Thyroid gland (tissue), 4 donors: Measurements from ENCODE around the gene KCNIP4. TPM values are rescaled to one million over a fixed set of nuclear protein-coding genes. Genes with fewer than 3 reads are reported as not detected.

Source experiments
- DNase-seq, 2 donors: peaks; one replicate each; pipeline ENCODE4 v3.0.0-alpha.2; 2019
- H3K27ac ChIP-seq, 3 donors: fragments of 200-600 bp; sonication (generic); 1 replicate in 2 of 3; 2 replicates in 1 of 3; pipeline ENCODE4 v1.5.1; 2016 to 2019; ENCODE audit warnings: mild to moderate bottlenecking in 1 of 3, moderate library complexity in 1 of 3
- H3K27me3 ChIP-seq: fragments of 200-600 bp; sonication (generic); one replicate; pipeline ENCODE4 v1.5.1; 2019
- H3K36me3 ChIP-seq, 2 donors: fragments of 200-600 bp; sonication (generic); one replicate each; pipeline ENCODE4 v1.5.1; 2016 to 2019
- H3K4me1 ChIP-seq, 2 donors: fragments of 200-600 bp; sonication (generic); one replicate each; pipeline ENCODE4 v1.5.1; 2017 to 2019
- H3K4me3 ChIP-seq, 3 donors: fragments of 200-600 bp; sonication (generic); replicated peaks in 1 of 3; 1 replicate in 2 of 3; 2 replicates in 1 of 3; pipeline ENCODE4 v1.5.1; 2016; ENCODE audit warnings: mild to moderate bottlenecking in 1 of 3
- H3K9me3 ChIP-seq: fragments of 200-600 bp; sonication (generic); one replicate; pipeline ENCODE4 v1.5.1; 2017
- CTCF ChIP-seq, 6 experiments: fragments of 200-600 bp in 3 of 6; fragments of 450-650 bp in 3 of 6; sonication (generic) in 3 of 6; IDR thresholded peaks; one replicate each; pipeline ENCODE4 v1.5.1; 2016 to 2019; ENCODE audit warnings: antibody characterized with exemption in 6 of 6, mild to moderate bottlenecking in 2 of 6, inconsistent platforms in 1 of 6, moderate library complexity in 1 of 6
- POLR2A ChIP-seq, 2 donors: fragments of 450-650 bp; IDR thresholded peaks; one replicate each; pipeline ENCODE4 v1.6.1; 2017; ENCODE audit warnings: antibody characterized with exemption in 2 of 2, mild to moderate bottlenecking in 2 of 2, moderate library complexity in 1 of 2
- WGBS, 2 donors: methylation state at CpG; one replicate each; pipeline ENCODE4 v1.1.5; 2017; 5-methylcytosine and 5-hydroxymethylcytosine counted together
- intact Hi-C: fragments of 100-400 bp; cut with DNase I; formaldehyde crosslinking; loops from one replicate; pipeline ENCODE4 v1.15.1; 2023
- microRNA-seq: library from miRNA; unstranded; fragments of <30 nt; microRNA quantifications from one replicate; pipeline ENCODE4, GENCODE V29; 2016
- total RNA-seq, 4 donors: library from RNA; depleted of rRNA; stranded (reverse); fragments of >200 nt; gene quantifications; one replicate each; pipeline ENCODE4 v1.2.3, GENCODE V29; 2016

The KCNIP4 gene
- total RNA-seq, 4 donors from 2014 or later = 2.0 to 6.6 (median 4.4) TPM

DNA sequence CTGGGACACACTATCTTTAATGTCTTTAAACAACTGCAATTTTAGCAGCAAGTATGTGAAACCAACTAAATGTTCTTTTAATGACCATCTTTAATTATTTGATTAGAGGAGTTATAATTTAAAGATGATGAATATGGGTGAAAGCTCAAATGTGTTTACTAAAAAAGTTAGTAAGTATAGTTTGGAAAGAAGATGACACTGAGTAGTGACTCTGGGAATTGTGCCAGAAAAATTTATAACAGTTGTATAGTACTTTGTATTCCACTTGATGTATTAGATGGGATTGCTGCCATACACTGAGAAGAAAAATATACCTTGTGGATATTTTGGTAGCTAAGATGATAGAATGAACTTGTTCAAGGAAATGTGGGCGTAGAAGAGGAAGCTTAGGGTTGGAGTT is 1267.8 kb downstream of the KCNIP4 start:
- 73 to 76% methylated on average over 1 of the region's 1 CpG for WGBS, 2 donors
- intact Hi-C loops = loop anchor here (10.0 kb wide), 1 partner anchor 256 kb away; no protein-coding TSS in a partner anchor

GRCh38 chr4:20679951-20680350 is 1268.6 kb downstream of the KCNIP4 start:
- no peak for DNase-seq
- no peaks in the 10 kb centered on the region for H3K4me1 ChIP-seq
- intact Hi-C loops = loop anchor here (10.0 kb wide), 1 partner anchor 255 kb away; no protein-coding TSS in a partner anchor
- no peaks in the 10 kb centered on the region for H3K36me3 ChIP-seq
- TF ChIP-seq POLR2A (IDR thresholded peaks at IDR 0.05) (no peak), CTCF (IDR thresholded peaks at IDR 0.05) (no peak)
- 70 to 79% methylated on average over 1 of the region's 1 CpG for WGBS, 2 donors
- H3K27ac ChIP-seq = no peak overlapping the region
- H3K4me3 ChIP-seq = no peak overlapping the region
- no peaks in the 10 kb centered on the region for H3K9me3 ChIP-seq
- H3K27me3 ChIP-seq = no peaks in the 10 kb centered on the region

More for the DNA sequence above, 1267.8 kb downstream of the KCNIP4 start:
- H3K4me3 ChIP-seq = no peak overlapping the region
- no peak overlapping the region for H3K27ac ChIP-seq
- no peaks in the 10 kb centered on the region for H3K4me1 ChIP-seq
- no peak for TF ChIP-seq POLR2A (IDR thresholded peaks at IDR 0.05)
- TF ChIP-seq CTCF (IDR thresholded peaks at IDR 0.05) = no peak
- DNase-seq = no peak
- H3K36me3 ChIP-seq = no peaks in the 10 kb centered on the region
- H3K9me3 ChIP-seq = no peaks in the 10 kb centered on the region
- no peaks in the 10 kb centered on the region for H3K27me3 ChIP-seq

Small RNAs within 50 kb of the gene (microRNA-seq; reads per million reads assigned to microRNA genes)
- gene MIR7978 = not detected
